Measurements from ENCODE around the gene TBC1D22B.
"Not testable (repeated sequence)": the region's sequence is repeated elsewhere in the genome, so short reads cannot be mapped to it uniquely, and the experiment has no call there.

Gene TBC1D22B

DNA sequence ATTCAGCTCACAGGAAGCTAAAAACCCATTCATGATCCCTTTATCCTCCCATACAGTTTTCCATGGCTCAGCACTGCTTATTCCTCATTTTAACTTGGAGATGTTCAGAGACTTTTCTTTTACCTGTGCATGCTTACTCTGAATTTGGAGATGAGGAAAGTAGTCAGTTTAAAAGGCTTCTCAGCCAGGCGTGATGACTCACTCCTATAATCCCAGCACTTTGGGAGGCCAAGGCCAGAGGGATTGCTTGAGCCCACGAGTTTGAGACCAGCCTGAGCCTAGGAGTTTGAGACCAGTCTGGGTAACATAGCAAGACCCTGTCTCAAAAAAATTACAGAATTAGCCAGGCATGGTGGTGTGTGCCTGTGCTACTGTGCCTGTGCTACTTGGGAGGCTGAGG lies 30.7 kb downstream of the TBC1D22B start:
- Histone ChIP-seq H2AFZ (ENCODE audit: low read depth, low read length, severe bottlenecking) (no peak overlapping the region), H3K27ac (ENCODE audit: low read depth, low read length) (no peak overlapping the region), H3K9ac (ENCODE audit: low read length) (no peak overlapping the region), H3K79me2 (ENCODE audit: insufficient read depth, low read length) (no peaks in the 10 kb centered on the region), H3K36me3 (ENCODE audit: low read length) (no peaks in the 10 kb centered on the region; the same call in 1 of the 2 replicates), H3K4me3 (ENCODE audit: insufficient read depth, low read length, poor library complexity, severe bottlenecking) (no peak overlapping the region), H3K27me3 (ENCODE audit: low read length) (no peaks in the 10 kb centered on the region), H3F3A (ENCODE audit: insufficient read depth) (no peaks in the 10 kb centered on the region), H3K9me2 (replicated peaks; ENCODE audit: insufficient read depth, low read length) (no peaks in the 10 kb centered on the region), H3K4me2 (ENCODE audit: low read depth, low read length, poor library complexity, severe bottlenecking) (no peak overlapping the region), H3K9me3 (ENCODE audit: insufficient read depth, low read length) (no peaks in the 10 kb centered on the region), H4K20me1 (ENCODE audit: low read depth, low read length) (no peaks in the 10 kb centered on the region)
- no peak for TF ChIP-seq EZH2phosphoT487 (conservative IDR thresholded peaks at IDR 0.05; ENCODE audit: low read length)
- TF ChIP-seq, protein P1, sequence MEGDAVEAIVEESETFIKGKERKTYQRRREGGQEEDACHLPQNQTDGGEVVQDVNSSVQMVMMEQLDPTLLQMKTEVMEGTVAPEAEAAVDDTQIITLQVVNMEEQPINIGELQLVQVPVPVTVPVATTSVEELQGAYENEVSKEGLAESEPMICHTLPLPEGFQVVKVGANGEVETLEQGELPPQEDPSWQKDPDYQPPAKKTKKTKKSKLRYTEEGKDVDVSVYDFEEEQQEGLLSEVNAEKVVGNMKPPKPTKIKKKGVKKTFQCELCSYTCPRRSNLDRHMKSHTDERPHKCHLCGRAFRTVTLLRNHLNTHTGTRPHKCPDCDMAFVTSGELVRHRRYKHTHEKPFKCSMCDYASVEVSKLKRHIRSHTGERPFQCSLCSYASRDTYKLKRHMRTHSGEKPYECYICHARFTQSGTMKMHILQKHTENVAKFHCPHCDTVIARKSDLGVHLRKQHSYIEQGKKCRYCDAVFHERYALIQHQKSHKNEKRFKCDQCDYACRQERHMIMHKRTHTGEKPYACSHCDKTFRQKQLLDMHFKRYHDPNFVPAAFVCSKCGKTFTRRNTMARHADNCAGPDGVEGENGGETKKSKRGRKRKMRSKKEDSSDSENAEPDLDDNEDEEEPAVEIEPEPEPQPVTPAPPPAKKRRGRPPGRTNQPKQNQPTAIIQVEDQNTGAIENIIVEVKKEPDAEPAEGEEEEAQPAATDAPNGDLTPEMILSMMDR (IDR thresholded peaks at IDR 0.05; ENCODE audit: insufficient read depth, low read length, poor library complexity, severe bottlenecking): no peak

DNA sequence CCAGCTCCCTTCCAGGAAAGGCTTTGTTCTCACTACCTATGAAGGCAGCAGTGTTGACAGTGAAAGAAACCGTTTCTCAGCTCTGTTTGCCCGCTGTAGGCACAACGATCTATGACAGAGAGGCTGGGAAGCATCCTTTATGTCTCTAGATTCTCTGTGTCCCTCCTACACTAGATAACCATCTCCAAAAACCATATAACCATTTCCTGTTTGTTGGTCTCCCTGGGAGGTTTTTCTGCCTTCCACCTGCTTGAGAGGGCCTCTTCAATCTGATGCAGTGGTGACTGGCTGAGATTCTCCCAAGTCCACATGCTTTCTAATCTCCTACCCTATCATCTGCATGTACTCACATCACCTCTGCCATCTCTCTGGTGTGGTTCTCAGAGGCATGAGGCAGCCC lies 32.4 kb downstream of the TBC1D22B start:
- Histone ChIP-seq H3K4me3 (ENCODE audit: insufficient read depth, low read length, poor library complexity, severe bottlenecking) (no peak overlapping the region), H3K9me3 (ENCODE audit: insufficient read depth, low read length) (no peaks in the 10 kb centered on the region), H3K4me2 (ENCODE audit: low read depth, low read length, poor library complexity, severe bottlenecking) (no peak overlapping the region), H2AFZ (ENCODE audit: low read depth, low read length, severe bottlenecking) (no peak overlapping the region), H3K9me2 (replicated peaks; ENCODE audit: insufficient read depth, low read length) (no peaks in the 10 kb centered on the region), H3F3A (ENCODE audit: insufficient read depth) (no peaks in the 10 kb centered on the region), H3K36me3 (ENCODE audit: low read length) (no peaks in the 10 kb centered on the region; the same call in 1 of the 2 replicates), H3K27me3 (ENCODE audit: low read length) (no peaks in the 10 kb centered on the region), H3K79me2 (ENCODE audit: insufficient read depth, low read length) (no peaks in the 10 kb centered on the region), H3K27ac (ENCODE audit: low read depth, low read length) (no peak overlapping the region), H4K20me1 (ENCODE audit: low read depth, low read length) (no peaks in the 10 kb centered on the region), H3K9ac (ENCODE audit: low read length) (no peak overlapping the region)
- no peak for TF ChIP-seq EZH2phosphoT487 (conservative IDR thresholded peaks at IDR 0.05; ENCODE audit: low read length)
- TF ChIP-seq, protein P1 (IDR thresholded peaks at IDR 0.05; ENCODE audit: insufficient read depth, low read length, poor library complexity, severe bottlenecking): no peak

DNA sequence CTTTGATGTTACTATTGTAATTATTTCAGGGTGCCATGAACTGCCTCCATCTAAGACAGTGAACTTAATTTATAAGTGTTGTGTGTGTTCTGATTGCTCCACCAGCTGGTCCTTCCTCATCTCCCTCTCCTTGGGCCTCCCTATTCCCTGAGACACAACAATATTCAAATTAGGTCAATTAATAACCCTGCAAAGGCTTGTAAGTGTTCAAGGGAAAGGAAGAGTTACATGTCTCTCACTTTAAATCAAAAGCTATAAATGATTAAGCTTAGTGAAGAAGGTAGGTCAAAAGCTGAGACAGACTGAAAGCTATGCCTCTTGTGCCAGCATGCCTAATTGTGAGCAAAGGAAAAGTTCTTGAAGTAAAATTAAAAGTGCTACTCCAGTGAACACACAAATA lies 35.9 kb downstream of the TBC1D22B start:
- no peaks in the 10 kb centered on the region for H3F3A ChIP-seq (ENCODE audit: insufficient read depth)
- H3K36me3 ChIP-seq (ENCODE audit: low read length): peaks cover 4% of the 10 kb centered on the region; the same call in 1 of the 2 replicates
- no peaks in the 10 kb centered on the region for H3K9me3 ChIP-seq (ENCODE audit: insufficient read depth, low read length)
- H3K9me2 ChIP-seq (replicated peaks; ENCODE audit: insufficient read depth, low read length): no peaks in the 10 kb centered on the region
- no peaks in the 10 kb centered on the region for H4K20me1 ChIP-seq (ENCODE audit: low read depth, low read length)
- no peak overlapping the region for H3K4me3 ChIP-seq (ENCODE audit: insufficient read depth, low read length, poor library complexity, severe bottlenecking)
- H2AFZ ChIP-seq (ENCODE audit: low read depth, low read length, severe bottlenecking): no peak overlapping the region
- H3K9ac ChIP-seq (ENCODE audit: low read length): no peak overlapping the region
- H3K79me2 ChIP-seq (ENCODE audit: insufficient read depth, low read length): no peaks in the 10 kb centered on the region
- H3K4me2 ChIP-seq (ENCODE audit: low read depth, low read length, poor library complexity, severe bottlenecking): no peak overlapping the region
- no peak overlapping the region for H3K27ac ChIP-seq (ENCODE audit: low read depth, low read length)
- H3K27me3 ChIP-seq (ENCODE audit: low read length): no peaks in the 10 kb centered on the region
- TF ChIP-seq, protein P1 (IDR thresholded peaks at IDR 0.05; ENCODE audit: insufficient read depth, low read length, poor library complexity, severe bottlenecking): no peak
- TF ChIP-seq EZH2phosphoT487 (conservative IDR thresholded peaks at IDR 0.05; ENCODE audit: low read length): no peak

DNA sequence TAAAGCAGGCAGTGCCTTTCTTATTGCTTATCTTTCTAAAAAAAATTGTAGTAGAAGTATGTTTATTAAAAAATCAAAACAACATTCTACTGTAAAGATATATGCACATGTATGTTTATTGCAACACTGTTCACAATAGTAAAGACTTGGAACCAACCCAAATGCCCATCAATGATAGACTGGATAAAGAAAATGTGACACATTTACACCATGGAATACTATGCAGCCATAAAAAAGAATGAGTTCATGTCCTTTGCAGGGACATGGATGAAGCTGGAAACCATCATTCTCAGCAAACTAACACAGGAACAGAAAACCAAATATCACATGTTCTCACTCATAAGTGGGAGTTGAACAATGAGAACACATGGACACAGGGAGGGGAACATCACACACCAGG lies 40.1 kb downstream of the TBC1D22B start:
- H3K9me3 ChIP-seq (ENCODE audit: insufficient read depth, low read length); H3K27me3 ChIP-seq (ENCODE audit: low read length); H3K36me3 ChIP-seq (ENCODE audit: low read length); H3F3A ChIP-seq (ENCODE audit: insufficient read depth); H4K20me1 ChIP-seq (ENCODE audit: low read depth, low read length); H3K79me2 ChIP-seq (ENCODE audit: insufficient read depth, low read length); H3K9me2 ChIP-seq (replicated peaks; ENCODE audit: insufficient read depth, low read length); H3K4me2 ChIP-seq (ENCODE audit: low read depth, low read length, poor library complexity, severe bottlenecking); H3K9ac ChIP-seq (ENCODE audit: low read length); H3K27ac ChIP-seq (ENCODE audit: low read depth, low read length); H2AFZ ChIP-seq (ENCODE audit: low read depth, low read length, severe bottlenecking); H3K4me3 ChIP-seq (ENCODE audit: insufficient read depth, low read length, poor library complexity, severe bottlenecking): not testable (repeated sequence)

All from SU-DHL-6 (cell line).